Measurements from ENCODE around the gene ADGRG6.

The ADGRG6 gene

GRCh38 chr6:142304241-142304640 is 2.4 kb downstream of the ADGRG6 start:
- Histone ChIP-seq H3K9me3 (ENCODE audit: insufficient read depth, low read depth, low read length) (no peaks in the 10 kb centered on the region), H3K27me3 (ENCODE audit: insufficient read depth, low read length) (peaks cover 40% of the 10 kb centered on the region), H3K9ac (ENCODE audit: low read depth, low read length) (no peak overlapping the region), H3K4me1 (ENCODE audit: insufficient read depth, low read length) (no peaks in the 10 kb centered on the region; the same call in 1 of the 2 replicates), H3K27ac (ENCODE audit: low read length) (no peak overlapping the region), H3K4me3 (ENCODE audit: low read length) (no peak overlapping the region), H3K36me3 (ENCODE audit: insufficient read depth, low read depth, low read length) (no peaks in the 10 kb centered on the region)

DNA sequence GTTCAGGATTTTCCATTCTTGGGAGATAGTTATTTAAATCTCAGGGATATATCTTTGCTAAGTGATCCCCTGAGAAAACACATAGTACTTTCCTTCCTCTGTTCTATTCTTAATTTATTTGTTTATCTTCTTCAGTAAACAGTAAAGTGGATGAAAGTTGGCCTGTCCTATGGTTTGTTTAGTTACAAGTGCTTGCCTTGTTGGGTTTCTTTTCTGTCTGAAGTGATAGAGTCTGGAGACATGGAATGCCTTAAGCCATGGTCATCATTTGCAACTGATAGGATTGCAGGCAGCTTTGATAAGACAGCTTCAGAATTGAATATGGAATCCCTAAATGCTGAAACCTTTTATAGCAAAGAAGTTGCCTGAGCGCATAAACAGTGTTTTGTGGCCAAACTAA is 4.9 kb downstream of the ADGRG6 start:
- Histone ChIP-seq H3K4me1 (ENCODE audit: insufficient read depth, low read length) (no peaks in the 10 kb centered on the region), H3K27me3 (ENCODE audit: insufficient read depth, low read length) (peaks cover 19% of the 10 kb centered on the region), H3K9ac (ENCODE audit: low read depth, low read length) (no peak overlapping the region), H3K9me3 (ENCODE audit: insufficient read depth, low read depth, low read length) (no peaks in the 10 kb centered on the region), H3K36me3 (ENCODE audit: insufficient read depth, low read depth, low read length) (no peaks in the 10 kb centered on the region), H3K27ac (ENCODE audit: low read length) (no peak overlapping the region), H3K4me3 (ENCODE audit: low read length) (no peak overlapping the region)

DNA sequence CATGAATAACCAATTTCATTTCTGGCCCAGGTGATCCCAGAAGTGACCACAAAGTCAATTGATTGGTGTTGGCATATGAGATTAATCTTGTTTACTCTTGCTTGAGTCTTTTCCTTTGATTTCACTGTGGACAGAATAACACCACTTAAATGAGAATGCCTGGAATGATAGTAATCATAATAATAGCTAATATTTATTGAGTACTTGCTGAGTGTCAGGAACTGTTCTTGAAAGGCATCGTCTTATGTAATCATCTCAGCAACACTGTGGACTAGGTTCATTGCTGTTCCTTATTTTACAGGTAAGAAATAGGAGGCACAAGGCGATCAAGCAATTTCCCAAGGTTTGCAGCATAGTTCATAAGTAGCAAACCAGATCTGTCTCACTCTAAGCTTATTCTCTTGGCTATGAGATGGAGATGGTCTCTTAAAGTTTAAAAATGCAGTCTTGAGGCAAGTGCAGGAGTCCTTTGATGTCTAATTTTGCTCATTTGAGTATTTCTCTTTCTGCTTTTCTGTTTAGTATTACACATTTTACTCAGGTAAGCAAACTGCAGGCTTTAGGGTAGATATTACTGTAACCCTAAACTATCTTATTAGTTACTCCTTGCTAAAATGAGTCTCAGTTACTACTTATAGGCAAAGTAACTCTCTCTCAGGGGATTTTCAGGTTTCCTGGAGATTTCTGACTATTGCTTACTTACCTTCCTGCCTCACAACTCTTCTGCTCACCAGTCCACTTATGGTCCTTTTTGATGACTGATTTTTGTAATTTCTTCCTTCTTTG is 6.3 kb downstream of the ADGRG6 start:
- no peak overlapping the region for H3K4me3 ChIP-seq (ENCODE audit: low read length)
- no peaks in the 10 kb centered on the region for H3K9me3 ChIP-seq (ENCODE audit: insufficient read depth, low read depth, low read length)
- peaks cover 5% of the 10 kb centered on the region for H3K27me3 ChIP-seq (ENCODE audit: insufficient read depth, low read length)
- no peak overlapping the region for H3K9ac ChIP-seq (ENCODE audit: low read depth, low read length)
- no peaks in the 10 kb centered on the region for H3K36me3 ChIP-seq (ENCODE audit: insufficient read depth, low read depth, low read length)
- H3K27ac ChIP-seq (ENCODE audit: low read length), result no peak overlapping the region
- H3K4me1 ChIP-seq (ENCODE audit: insufficient read depth, low read length), result no peaks in the 10 kb centered on the region

DNA sequence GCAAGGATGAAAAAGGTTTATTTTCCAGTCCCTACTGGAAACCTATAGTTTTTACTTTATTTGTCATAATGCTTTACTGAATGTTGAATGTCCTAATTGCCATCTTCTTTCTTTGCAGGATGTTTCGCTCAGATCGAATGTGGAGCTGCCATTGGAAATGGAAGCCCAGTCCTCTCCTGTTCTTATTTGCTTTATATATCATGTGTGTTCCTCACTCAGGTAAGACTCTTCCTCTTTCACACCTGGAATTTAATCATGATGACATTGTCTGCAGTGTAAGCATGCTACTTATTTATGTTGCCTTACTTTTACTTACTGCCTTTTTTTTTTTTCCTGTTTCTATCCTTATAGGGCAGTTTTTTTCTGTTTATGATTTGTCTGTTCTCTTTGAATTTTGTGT is 7.6 kb downstream of the ADGRG6 start:
- Histone ChIP-seq H3K36me3 (ENCODE audit: insufficient read depth, low read depth, low read length) (no peaks in the 10 kb centered on the region), H3K4me1 (ENCODE audit: insufficient read depth, low read length) (no peaks in the 10 kb centered on the region), H3K27me3 (ENCODE audit: insufficient read depth, low read length) (no peaks in the 10 kb centered on the region), H3K27ac (ENCODE audit: low read length) (no peak overlapping the region), H3K9me3 (ENCODE audit: insufficient read depth, low read depth, low read length) (no peaks in the 10 kb centered on the region), H3K4me3 (ENCODE audit: low read length) (no peak overlapping the region), H3K9ac (ENCODE audit: low read depth, low read length) (no peak overlapping the region)

DNA sequence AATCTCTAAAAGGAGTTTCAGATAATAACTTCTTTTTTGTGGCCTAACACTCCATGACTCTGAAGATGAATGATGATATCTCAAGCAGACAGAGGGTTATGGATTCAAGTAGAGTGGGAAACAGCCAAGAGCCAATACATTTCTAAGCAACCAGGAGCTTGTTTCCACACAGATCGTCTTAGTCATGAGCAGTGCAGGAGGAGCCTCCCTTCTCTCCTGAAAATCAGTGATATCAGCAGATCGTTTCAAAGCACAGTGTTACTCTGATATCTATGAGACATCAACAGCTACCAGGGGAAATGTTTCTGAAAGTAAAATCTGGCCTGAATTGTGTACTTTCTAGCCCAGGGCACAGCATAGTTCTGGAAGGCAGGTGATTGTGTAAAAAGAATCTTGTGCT is 11.5 kb downstream of the ADGRG6 start:
- Histone ChIP-seq H3K9ac (ENCODE audit: low read depth, low read length) (no peak overlapping the region), H3K27me3 (ENCODE audit: insufficient read depth, low read length) (no peaks in the 10 kb centered on the region), H3K9me3 (ENCODE audit: insufficient read depth, low read depth, low read length) (no peaks in the 10 kb centered on the region), H3K4me1 (ENCODE audit: insufficient read depth, low read length) (no peaks in the 10 kb centered on the region), H3K27ac (ENCODE audit: low read length) (no peak overlapping the region), H3K4me3 (ENCODE audit: low read length) (no peak overlapping the region), H3K36me3 (ENCODE audit: insufficient read depth, low read depth, low read length) (no peaks in the 10 kb centered on the region)

GRCh38 chr6:142316791-142317368 is 15.1 kb downstream of the ADGRG6 start:
- Histone ChIP-seq H3K27me3 (ENCODE audit: insufficient read depth, low read length) (no peaks in the 10 kb centered on the region), H3K36me3 (ENCODE audit: insufficient read depth, low read depth, low read length) (no peaks in the 10 kb centered on the region), H3K4me1 (ENCODE audit: insufficient read depth, low read length) (no peaks in the 10 kb centered on the region), H3K9me3 (ENCODE audit: insufficient read depth, low read depth, low read length) (no peaks in the 10 kb centered on the region), H3K27ac (ENCODE audit: low read length) (no peak overlapping the region), H3K9ac (ENCODE audit: low read depth, low read length) (no peak overlapping the region), H3K4me3 (ENCODE audit: low read length) (no peak overlapping the region)

GRCh38 chr6:142318714-142319113 is 16.9 kb downstream of the ADGRG6 start:
- Histone ChIP-seq H3K9ac (ENCODE audit: low read depth, low read length) (no peak overlapping the region), H3K9me3 (ENCODE audit: insufficient read depth, low read depth, low read length) (no peaks in the 10 kb centered on the region), H3K27ac (ENCODE audit: low read length) (no peak overlapping the region), H3K4me1 (ENCODE audit: insufficient read depth, low read length) (no peaks in the 10 kb centered on the region), H3K4me3 (ENCODE audit: low read length) (no peak overlapping the region), H3K36me3 (ENCODE audit: insufficient read depth, low read depth, low read length) (no peaks in the 10 kb centered on the region), H3K27me3 (ENCODE audit: insufficient read depth, low read length) (no peaks in the 10 kb centered on the region)

DNA sequence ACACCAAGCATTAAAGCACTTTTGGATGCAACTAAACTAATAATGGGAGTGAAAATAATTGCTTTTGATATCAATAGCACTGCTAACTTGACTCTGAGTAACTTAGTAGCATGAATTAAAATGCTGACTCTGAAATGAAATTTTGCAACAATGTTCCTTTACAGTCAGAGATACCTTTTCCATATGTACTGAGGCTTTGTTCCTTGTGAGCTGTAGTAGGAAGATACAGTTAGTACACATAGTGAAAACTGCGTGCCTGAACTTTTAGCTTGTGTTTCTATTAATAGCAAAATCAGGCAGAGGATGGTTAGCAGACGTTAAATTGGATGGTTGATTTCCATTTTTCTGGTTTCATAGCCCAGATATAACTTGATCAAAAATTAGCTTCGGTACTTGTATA is 18.6 kb downstream of the ADGRG6 start:
- Histone ChIP-seq H3K9me3 (ENCODE audit: insufficient read depth, low read depth, low read length) (no peaks in the 10 kb centered on the region), H3K4me3 (ENCODE audit: low read length) (no peak overlapping the region), H3K9ac (ENCODE audit: low read depth, low read length) (no peak overlapping the region), H3K27me3 (ENCODE audit: insufficient read depth, low read length) (no peaks in the 10 kb centered on the region), H3K4me1 (ENCODE audit: insufficient read depth, low read length) (peaks cover 8% of the 10 kb centered on the region), H3K36me3 (ENCODE audit: insufficient read depth, low read depth, low read length) (no peaks in the 10 kb centered on the region), H3K27ac (ENCODE audit: low read length) (no peak overlapping the region)

DNA sequence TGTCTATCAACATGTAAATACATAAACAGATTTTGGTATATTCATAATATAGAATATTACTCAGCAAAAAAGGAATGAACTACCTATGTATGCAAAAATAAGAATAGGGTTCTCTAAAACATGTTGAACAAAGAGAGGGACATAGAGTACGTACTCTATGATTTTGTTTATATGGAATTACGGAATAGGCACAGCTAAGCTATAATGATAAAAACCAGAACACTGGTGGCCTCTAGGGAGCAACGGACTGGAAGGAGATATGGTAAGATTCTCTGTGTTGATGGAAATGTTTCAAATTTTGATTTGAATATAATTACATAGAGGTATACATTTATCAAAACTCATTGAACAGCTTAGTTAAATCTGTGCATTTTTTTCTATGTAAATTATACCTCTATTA is 19.6 kb downstream of the ADGRG6 start:
- no peaks in the 10 kb centered on the region for H3K27me3 ChIP-seq (ENCODE audit: insufficient read depth, low read length)
- no peaks in the 10 kb centered on the region for H3K9me3 ChIP-seq (ENCODE audit: insufficient read depth, low read depth, low read length)
- H3K4me3 ChIP-seq (ENCODE audit: low read length), result no peak overlapping the region
- H3K4me1 ChIP-seq (ENCODE audit: insufficient read depth, low read length), result peaks cover 8% of the 10 kb centered on the region
- H3K36me3 ChIP-seq (ENCODE audit: insufficient read depth, low read depth, low read length), result no peaks in the 10 kb centered on the region
- H3K9ac ChIP-seq (ENCODE audit: low read depth, low read length), result no peak overlapping the region
- no peak overlapping the region for H3K27ac ChIP-seq (ENCODE audit: low read length)

- no peak overlapping the region for H3K9ac ChIP-seq (ENCODE audit: low read depth, low read length)
- no peaks in the 10 kb centered on the region for H3K9me3 ChIP-seq (ENCODE audit: insufficient read depth, low read depth, low read length)
- no peaks in the 10 kb centered on the region for H3K27me3 ChIP-seq (ENCODE audit: insufficient read depth, low read length)
- H3K27ac ChIP-seq (ENCODE audit: low read length), result no peak overlapping the region
- peaks cover 8% of the 10 kb centered on the region for H3K4me1 ChIP-seq (ENCODE audit: insufficient read depth, low read length)
- H3K36me3 ChIP-seq (ENCODE audit: insufficient read depth, low read depth, low read length), result no peaks in the 10 kb centered on the region
- no peak overlapping the region for H3K4me3 ChIP-seq (ENCODE audit: low read length)
Measured at GRCh38 chr6:142322066-142322465, 20.3 kb downstream of the ADGRG6 start.

DNA sequence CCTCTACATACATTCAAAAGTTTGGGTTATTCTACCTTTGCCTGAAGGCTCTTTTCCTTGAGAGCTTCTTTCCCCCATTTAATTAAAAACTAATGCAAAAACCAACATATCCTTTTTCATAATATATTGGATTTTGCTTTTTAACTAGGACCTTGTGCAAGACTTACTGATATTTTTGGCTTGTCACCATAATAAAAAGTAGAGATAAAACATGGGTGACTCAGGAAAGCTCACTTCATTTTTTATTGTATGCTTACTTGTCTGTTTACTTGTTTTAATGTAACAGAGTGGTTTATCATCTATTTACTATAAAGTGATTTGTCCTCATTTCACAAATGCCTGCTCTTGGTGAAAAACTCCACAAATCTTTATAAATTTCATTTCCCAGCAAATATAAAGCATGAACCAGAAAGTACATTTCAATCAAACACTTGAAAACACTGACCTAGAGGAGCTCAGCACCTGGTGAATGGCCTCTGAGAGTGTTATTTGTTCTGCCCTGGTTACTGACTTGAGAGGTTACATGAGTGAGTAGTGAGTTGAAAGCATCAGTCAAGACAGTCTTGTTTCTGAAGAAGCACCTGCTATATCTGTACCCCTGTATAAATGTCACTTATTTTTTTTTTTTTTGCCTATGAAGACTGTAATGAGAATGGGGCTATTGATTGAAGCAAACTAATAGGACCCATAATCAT is 20.8 kb downstream of the ADGRG6 start:
- Histone ChIP-seq H3K4me1 (ENCODE audit: insufficient read depth, low read length) (peaks cover 8% of the 10 kb centered on the region), H3K27ac (ENCODE audit: low read length) (no peak overlapping the region), H3K9ac (ENCODE audit: low read depth, low read length) (no peak overlapping the region), H3K4me3 (ENCODE audit: low read length) (no peak overlapping the region), H3K9me3 (ENCODE audit: insufficient read depth, low read depth, low read length) (no peaks in the 10 kb centered on the region), H3K36me3 (ENCODE audit: insufficient read depth, low read depth, low read length) (no peaks in the 10 kb centered on the region), H3K27me3 (ENCODE audit: insufficient read depth, low read length) (no peaks in the 10 kb centered on the region)

DNA sequence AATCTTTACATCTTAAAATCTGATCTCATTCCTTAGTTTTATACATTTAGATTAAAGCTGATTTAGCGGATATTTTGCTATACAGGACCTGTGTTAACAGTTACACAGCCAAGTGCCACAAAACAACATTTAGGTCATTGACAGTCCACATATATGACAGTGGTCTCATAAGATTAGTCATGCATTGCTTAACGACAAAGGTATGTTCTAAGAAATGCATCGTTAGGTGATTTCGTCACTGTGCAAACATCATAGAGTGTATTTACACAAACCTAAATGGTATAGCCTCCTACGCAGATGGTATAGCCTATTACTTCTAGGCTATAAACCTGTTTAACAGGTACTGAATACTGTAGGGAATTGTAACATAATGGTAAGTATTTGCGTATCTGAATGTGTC is 21.6 kb downstream of the ADGRG6 start:
- H3K36me3 ChIP-seq (ENCODE audit: insufficient read depth, low read depth, low read length), result no peaks in the 10 kb centered on the region
- no peaks in the 10 kb centered on the region for H3K9me3 ChIP-seq (ENCODE audit: insufficient read depth, low read depth, low read length)
- H3K27me3 ChIP-seq (ENCODE audit: insufficient read depth, low read length), result no peaks in the 10 kb centered on the region
- H3K4me1 ChIP-seq (ENCODE audit: insufficient read depth, low read length), result peaks cover 8% of the 10 kb centered on the region
- H3K9ac ChIP-seq (ENCODE audit: low read depth, low read length), result no peak overlapping the region
- H3K4me3 ChIP-seq (ENCODE audit: low read length), result no peak overlapping the region
- no peak overlapping the region for H3K27ac ChIP-seq (ENCODE audit: low read length)
